HepG2 (cell line): Measurements from ENCODE around the gene PLEKHB1. TPM values are rescaled to one million over a fixed set of nuclear protein-coding genes. Genes with fewer than 3 reads are reported as not detected.

ENCODE experiments used
- ARNTL ChIP-seq: sonication (generic); formaldehyde crosslinking; IDR thresholded peaks from 2 replicates; pipeline ENCODE4 v1.4.0; 2020; ENCODE audit warnings: mild to moderate bottlenecking, missing genetic modification reagents
- ATF4 ChIP-seq, 2 experiments: fragments of 450-650 bp in 1 of 2; sonication (generic) in 1 of 2; formaldehyde crosslinking; IDR thresholded peaks; 2 replicates each; pipeline versions ENCODE4 v1.5.0 to v1.8.0; 2020 to 2022; ENCODE audit warnings: mild to moderate bottlenecking in 1 of 2, missing genetic modification reagents in 1 of 2
- CHD4 ChIP-seq: fragments of 200-600 bp; sonication (generic); IDR thresholded peaks from 2 replicates; pipeline ENCODE4 v1.7.0; 2017; ENCODE audit warnings: mild to moderate bottlenecking, low read length, borderline replicate concordance
- CREB1 ChIP-seq, 2 experiments: fragments of 450-650 bp in 1 of 2; IDR thresholded peaks; 2 replicates each; pipeline ENCODE4 v1.6.1; 2016 to 2017; ENCODE audit warnings: control low read depth in 1 of 2, mild to moderate bottlenecking in 1 of 2, missing compliant biosample characterization in 1 of 2, missing genetic modification characterization in 1 of 2
- GPN1 ChIP-seq: sonication (generic); formaldehyde crosslinking; IDR thresholded peaks from 2 replicates; pipeline ENCODE4 v1.5.1; 2020; ENCODE audit warnings: missing genetic modification reagents, borderline replicate concordance
- MZF1 ChIP-seq: sonication (generic); formaldehyde crosslinking; IDR thresholded peaks from 2 replicates; pipeline ENCODE4 v1.8.1; 2023; ENCODE audit warnings: mild to moderate bottlenecking, missing genetic modification reagents, borderline replicate concordance
- PRDM15 ChIP-seq: sonication (generic); formaldehyde crosslinking; IDR thresholded peaks from 2 replicates; pipeline ENCODE4 v1.4.0; 2020; ENCODE audit warnings: missing genetic modification reagents
- RAD51 ChIP-seq: fragments of 450-650 bp; IDR thresholded peaks from 2 replicates; pipeline ENCODE4 v1.6.1; 2016; ENCODE audit warnings: borderline replicate concordance
- RBAK ChIP-seq: sonication (generic); formaldehyde crosslinking; IDR thresholded peaks from 2 replicates; pipeline ENCODE4 v1.5.1; 2020; ENCODE audit warnings: mild to moderate bottlenecking, missing genetic modification reagents
- SRSF1 ChIP-seq: fragments of 200-400 bp; formaldehyde crosslinking; optimal IDR thresholded peaks from 2 replicates; pipeline ENCODE3; 2017; ENCODE audit warnings: mild to moderate bottlenecking, low read depth, low read length, moderate library complexity
- ZNF775 ChIP-seq: sonication (generic); formaldehyde crosslinking; IDR thresholded peaks from 2 replicates; pipeline ENCODE4 v1.4.0; 2020; ENCODE audit warnings: missing genetic modification reagents, mild to moderate bottlenecking, moderate library complexity, borderline replicate concordance
- polyA plus RNA-seq, 8 experiments: library from polyadenylated mRNA; depleted of rRNA in 3 of 8; stranded (reverse) in 7 of 8; unstranded in 1 of 8; fragments of >200 nt; fragmentation: Illumina TruSeq in 4 of 8; extraction: Trizol in 4 of 8; gene quantifications; 2 replicates each; pipeline versions ENCODE4 v1.2.1 to v1.2.3, GENCODE V29; 2011 to 2016; ENCODE audit warnings: low read depth in 4 of 8, missing spikeins in 1 of 8, mixed read lengths in 1 of 8; ENCODE audit not compliant: insufficient read depth in 1 of 8
- total RNA-seq, 5 experiments: library from RNA; depleted of rRNA; stranded (reverse); fragments of >200 nt; fragmentation: Illumina TruSeq; extraction: Trizol; gene quantifications; 2 replicates each; pipeline ENCODE4 v1.2.3, GENCODE V29; 2016; ENCODE audit warnings: low read depth in 1 of 5
- TF ChIP-seq, protein P1 (sequence below): sonication (generic); formaldehyde crosslinking; IDR thresholded peaks from 2 replicates; pipeline ENCODE4 v1.8.1; 2022; ENCODE audit warnings: low read depth, mild to moderate bottlenecking, missing genetic modification reagents
- TF ChIP-seq, protein P2 (sequence below): sonication (generic); formaldehyde crosslinking; IDR thresholded peaks from 2 replicates; pipeline ENCODE4 v1.5.1; 2020; ENCODE audit warnings: mild to moderate bottlenecking, missing genetic modification reagents, moderate library complexity

The PLEKHB1 gene
- total and polyA plus RNA-seq, 2 of the 13 experiments (the other 11 are each of a cell fraction or from before 2014, with no cell fraction given), result 68.0 to 99.3 TPM

- no peak for TF ChIP-seq PRDM15 (CRISPR knock-in tag)
- TF ChIP-seq CREB1 (IDR thresholded peaks at IDR 0.05), result peak; percentile 79
- peak; percentile 95 for TF ChIP-seq CREB1 (CRISPR knock-in tag; IDR thresholded peaks at IDR 0.05)
- no peak for TF ChIP-seq SRSF1
- TF ChIP-seq MZF1, result no peak
- no peak for TF ChIP-seq RBAK (CRISPR knock-in tag)
- TF ChIP-seq ATF4 (CRISPR knock-in tag; IDR thresholded peaks at IDR 0.05), result 0 out of 4 replicates have a peak, but pooled peaks of 1 of the 2 experiments have one; percentile 9
- no peak for TF ChIP-seq GPN1 (CRISPR knock-in tag)
- TF ChIP-seq, protein P1, sequence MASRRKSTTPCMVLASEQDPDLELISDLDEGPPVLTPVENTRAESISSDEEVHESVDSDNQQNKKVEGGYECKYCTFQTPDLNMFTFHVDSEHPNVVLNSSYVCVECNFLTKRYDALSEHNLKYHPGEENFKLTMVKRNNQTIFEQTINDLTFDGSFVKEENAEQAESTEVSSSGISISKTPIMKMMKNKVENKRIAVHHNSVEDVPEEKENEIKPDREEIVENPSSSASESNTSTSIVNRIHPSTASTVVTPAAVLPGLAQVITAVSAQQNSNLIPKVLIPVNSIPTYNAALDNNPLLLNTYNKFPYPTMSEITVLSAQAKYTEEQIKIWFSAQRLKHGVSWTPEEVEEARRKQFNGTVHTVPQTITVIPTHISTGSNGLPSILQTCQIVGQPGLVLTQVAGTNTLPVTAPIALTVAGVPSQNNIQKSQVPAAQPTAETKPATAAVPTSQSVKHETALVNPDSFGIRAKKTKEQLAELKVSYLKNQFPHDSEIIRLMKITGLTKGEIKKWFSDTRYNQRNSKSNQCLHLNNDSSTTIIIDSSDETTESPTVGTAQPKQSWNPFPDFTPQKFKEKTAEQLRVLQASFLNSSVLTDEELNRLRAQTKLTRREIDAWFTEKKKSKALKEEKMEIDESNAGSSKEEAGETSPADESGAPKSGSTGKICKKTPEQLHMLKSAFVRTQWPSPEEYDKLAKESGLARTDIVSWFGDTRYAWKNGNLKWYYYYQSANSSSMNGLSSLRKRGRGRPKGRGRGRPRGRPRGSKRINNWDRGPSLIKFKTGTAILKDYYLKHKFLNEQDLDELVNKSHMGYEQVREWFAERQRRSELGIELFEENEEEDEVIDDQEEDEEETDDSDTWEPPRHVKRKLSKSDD (CRISPR knock-in tag), result no peak
- TF ChIP-seq, protein P2, sequence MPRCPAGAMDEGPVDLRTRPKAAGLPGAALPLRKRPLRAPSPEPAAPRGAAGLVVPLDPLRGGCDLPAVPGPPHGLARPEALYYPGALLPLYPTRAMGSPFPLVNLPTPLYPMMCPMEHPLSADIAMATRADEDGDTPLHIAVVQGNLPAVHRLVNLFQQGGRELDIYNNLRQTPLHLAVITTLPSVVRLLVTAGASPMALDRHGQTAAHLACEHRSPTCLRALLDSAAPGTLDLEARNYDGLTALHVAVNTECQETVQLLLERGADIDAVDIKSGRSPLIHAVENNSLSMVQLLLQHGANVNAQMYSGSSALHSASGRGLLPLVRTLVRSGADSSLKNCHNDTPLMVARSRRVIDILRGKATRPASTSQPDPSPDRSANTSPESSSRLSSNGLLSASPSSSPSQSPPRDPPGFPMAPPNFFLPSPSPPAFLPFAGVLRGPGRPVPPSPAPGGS (CRISPR knock-in tag), result no peak
- TF ChIP-seq ZNF775 (CRISPR knock-in tag), result no peak
- TF ChIP-seq CHD4, result no peak; the same call in 1 of the 2 replicates
- no peak for TF ChIP-seq ARNTL (CRISPR knock-in tag)
- TF ChIP-seq RAD51, result no peak
Measured at GRCh38 chr11:73647459-73648100, 1.2 kb downstream of the PLEKHB1 start (continued).
